Right lobe of liver (tissue), 6 donors: ENCODE data around the gene BCL2. TPM values are rescaled to one million over a fixed set of nuclear protein-coding genes. Genes with fewer than 3 reads are reported as not detected.

Source experiments
- ATAC-seq, 4 donors: fragments of 200-7000 bp; cut with Tn5 transposase; one replicate each; pipeline ENCODE4 v1.9.1; 2020; ENCODE audit warnings: mild to moderate bottlenecking in 4 of 4, moderate library complexity in 4 of 4
- DNase-seq, 3 donors: peaks; one replicate each; pipeline ENCODE4 v3.0.0-alpha.2; 2020
- H3K27ac ChIP-seq, 3 donors: fragments of 200-600 bp; one replicate each; pipeline ENCODE4 v1.8.0; 2022
- H3K27me3 ChIP-seq, 2 donors: fragments of 200-600 bp; one replicate each; pipeline ENCODE4 v1.8.0; 2022
- H3K36me3 ChIP-seq, 4 donors: fragments of 200-600 bp; sonication (generic) in 1 of 4; one replicate each; pipeline versions ENCODE4 v1.5.1 to v1.8.0; 2017 to 2022; ENCODE audit warnings: control low read depth in 1 of 4
- H3K4me1 ChIP-seq, 4 donors: fragments of 200-600 bp; sonication (generic) in 1 of 4; one replicate each; pipeline versions ENCODE4 v1.5.1 to v1.8.0; 2017 to 2022; ENCODE audit warnings: control low read depth in 1 of 4
- H3K4me3 ChIP-seq, 3 donors: fragments of 200-600 bp; one replicate each; pipeline ENCODE4 v1.8.0; 2022
- H3K9me3 ChIP-seq, 4 donors: fragments of 200-600 bp; sonication (generic) in 1 of 4; one replicate each; pipeline versions ENCODE4 v1.5.1 to v1.8.0; 2017 to 2022; ENCODE audit warnings: control low read depth in 1 of 4
- POLR2A ChIP-seq: fragments of 450-650 bp; IDR thresholded peaks from one replicate; pipeline ENCODE4 v1.6.1; 2017; ENCODE audit warnings: antibody characterized with exemption, mild to moderate bottlenecking
- WGBS: methylation state at CpG from one replicate; pipeline ENCODE4 v1.1.6; 2018; ENCODE audit warnings: low coverage, low lambda C conversion rate; ENCODE audit not compliant: insufficient coverage; ENCODE audit errors: missing lambda C conversion rate; 5-methylcytosine and 5-hydroxymethylcytosine counted together
- intact Hi-C, 2 donors: fragments of 100-400 bp; cut with DNase I; formaldehyde crosslinking; loops; one replicate each; pipeline versions ENCODE4 v1.11.2 to v1.14.1; 2022
- total RNA-seq, 6 experiments: library from RNA; depleted of rRNA in 2 of 6; stranded (reverse); fragments of >200 nt in 2 of 6; fragmentation: NEBNext Ultra II Directional in 3 of 6; extraction: Animal tissue kit (Norgen Biotek cat#: 25700) in 3 of 6; gene quantifications; one replicate each; pipeline versions ENCODE4 v1.1.0 to v1.2.4, GENCODE V29; 2016 to 2023
- TF ChIP-seq, protein P1 (sequence below), 4 donors: fragments of 200-600 bp in 3 of 4; fragments of 450-650 bp in 1 of 4; IDR thresholded peaks; one replicate each; pipeline versions ENCODE4 v1.5.1 to v1.8.0; 2016 to 2022; ENCODE audit warnings: antibody characterized with exemption in 4 of 4, mild to moderate bottlenecking in 2 of 4
- donor health status: DM: no; HTN: yes; CAD: no.
- donor health status: DM: no; HTN: no; CAD: no.
- donor health status: DM: no; HTN: no; CAD: no.
- donor health status: DM: no; HTN: yes; CAD: no.
- donor health status: DM: no; HTN: yes; CAD: no.

The BCL2 gene
- total RNA-seq, 6 experiments from 2014 or later = 0.73 to 4.7 (median 2.7) TPM

DNA sequence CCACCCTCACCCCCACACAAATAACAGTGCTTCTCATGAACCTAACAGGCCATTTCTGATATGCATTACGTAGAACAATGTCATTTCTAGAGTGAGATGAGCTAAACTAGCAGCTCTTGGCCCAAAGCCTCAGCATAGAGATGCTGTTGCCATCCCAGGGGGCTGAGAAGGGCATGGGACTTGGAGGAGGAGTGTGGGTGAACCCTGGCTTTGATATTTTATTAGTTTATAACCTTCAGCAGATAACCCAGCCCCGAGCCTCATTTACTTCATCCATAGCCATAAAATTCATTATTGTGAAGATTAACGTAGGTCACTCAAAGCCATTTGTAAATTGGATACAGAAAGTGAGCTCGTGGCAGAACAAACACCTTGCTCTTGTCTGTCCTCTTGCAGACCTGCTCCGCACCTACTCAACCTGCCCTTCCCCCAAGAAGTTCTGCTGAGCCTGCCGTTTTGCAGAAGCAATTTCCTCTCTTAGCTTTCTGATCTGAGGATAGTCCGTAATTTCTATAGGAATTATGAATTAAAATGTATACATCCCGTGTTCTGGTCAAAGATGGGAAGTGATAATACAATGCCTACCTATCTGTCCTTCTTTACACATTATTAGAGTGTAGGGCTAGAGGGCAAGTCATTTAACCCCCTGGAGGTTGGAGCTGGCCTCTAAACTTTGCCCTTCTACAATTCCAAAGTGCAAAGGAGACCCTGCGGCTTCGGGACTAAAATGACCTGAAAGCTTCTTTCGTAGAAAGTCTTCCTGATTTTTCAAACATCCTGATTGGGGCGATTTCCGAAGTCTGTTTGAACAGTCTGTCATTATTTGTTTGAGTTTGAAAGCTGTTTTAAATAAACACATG, 187.4 kb downstream of the BCL2 start:
- H3K27ac ChIP-seq = peak overlapping the region in 2 of 3 donors; percentile 64 to 84

GRCh38 chr18:63131106-63131958, 188.2 kb downstream of the BCL2 start:
- ATAC-seq (peak; percentile 44 to 66 (median 58)), DNase-seq (peak in 1 of 3 donors; percentile 63)
- Histone ChIP-seq H3K4me3 (no peak overlapping the region), H3K27ac (peak overlapping the region in 2 of 3 donors; percentile 64 to 84), H3K4me1 (peaks cover 0 to 12% (median 5%) of the 10 kb centered on the region in 4 donors), H3K27me3 (no peaks in the 10 kb centered on the region), H3K36me3 (no peaks in the 10 kb centered on the region), H3K9me3 (no peaks in the 10 kb centered on the region)
- TF ChIP-seq POLR2A = no peak
- TF ChIP-seq, protein P1, sequence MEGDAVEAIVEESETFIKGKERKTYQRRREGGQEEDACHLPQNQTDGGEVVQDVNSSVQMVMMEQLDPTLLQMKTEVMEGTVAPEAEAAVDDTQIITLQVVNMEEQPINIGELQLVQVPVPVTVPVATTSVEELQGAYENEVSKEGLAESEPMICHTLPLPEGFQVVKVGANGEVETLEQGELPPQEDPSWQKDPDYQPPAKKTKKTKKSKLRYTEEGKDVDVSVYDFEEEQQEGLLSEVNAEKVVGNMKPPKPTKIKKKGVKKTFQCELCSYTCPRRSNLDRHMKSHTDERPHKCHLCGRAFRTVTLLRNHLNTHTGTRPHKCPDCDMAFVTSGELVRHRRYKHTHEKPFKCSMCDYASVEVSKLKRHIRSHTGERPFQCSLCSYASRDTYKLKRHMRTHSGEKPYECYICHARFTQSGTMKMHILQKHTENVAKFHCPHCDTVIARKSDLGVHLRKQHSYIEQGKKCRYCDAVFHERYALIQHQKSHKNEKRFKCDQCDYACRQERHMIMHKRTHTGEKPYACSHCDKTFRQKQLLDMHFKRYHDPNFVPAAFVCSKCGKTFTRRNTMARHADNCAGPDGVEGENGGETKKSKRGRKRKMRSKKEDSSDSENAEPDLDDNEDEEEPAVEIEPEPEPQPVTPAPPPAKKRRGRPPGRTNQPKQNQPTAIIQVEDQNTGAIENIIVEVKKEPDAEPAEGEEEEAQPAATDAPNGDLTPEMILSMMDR (IDR thresholded peaks at IDR 0.05) = peak; percentile 62 to 70 (median 68)
- WGBS = 5% methylated on average over 4 of the region's 8 CpGs
- intact Hi-C loops = no loop called here

More for the DNA sequence above, 187.4 kb downstream of the BCL2 start:
- Histone ChIP-seq H3K36me3 (no peaks in the 10 kb centered on the region), H3K4me1 (peaks cover 0 to 12% (median 5%) of the 10 kb centered on the region in 4 donors), H3K4me3 (peak overlapping the region; percentile 9 to 32 (median 27)), H3K9me3 (no peaks in the 10 kb centered on the region), H3K27me3 (no peaks in the 10 kb centered on the region)
- ATAC-seq = peak; percentile 36 to 52 (median 46)
- 37% methylated on average over 12 of the region's 13 CpGs for WGBS
- intact Hi-C loops = no loop called here
- TF ChIP-seq POLR2A = no peak
- TF ChIP-seq, protein P1 (IDR thresholded peaks at IDR 0.05) = no peak
- no peak for DNase-seq

DNA sequence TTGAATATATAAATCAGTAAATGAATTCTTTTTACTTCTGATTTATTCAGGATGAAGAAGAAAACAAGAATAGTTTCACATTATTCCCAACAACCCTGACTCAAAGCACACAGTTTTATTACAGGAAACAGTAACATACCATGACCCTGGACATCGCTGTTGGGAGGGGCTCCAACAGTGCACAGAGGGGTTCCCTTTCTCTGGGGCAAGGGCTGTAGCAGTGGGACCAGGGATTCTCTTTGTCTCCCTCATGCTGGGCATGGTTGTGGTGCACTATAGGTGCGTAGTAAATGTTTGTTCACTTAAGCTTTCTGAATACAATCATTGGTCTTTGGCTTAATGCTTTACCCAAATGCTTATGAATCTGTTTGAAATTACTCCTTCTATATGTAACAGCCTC, 189.4 kb downstream of the BCL2 start:
- TF ChIP-seq POLR2A = no peak
- TF ChIP-seq, protein P1 (IDR thresholded peaks at IDR 0.05) = no peak
- H3K27me3 ChIP-seq = no peaks in the 10 kb centered on the region
- DNase-seq (no peak), ATAC-seq (no peak)
- intact Hi-C loops = no loop called here
- H3K4me1 ChIP-seq = peaks cover 0 to 12% (median 5%) of the 10 kb centered on the region in 4 donors
- no peak overlapping the region for H3K4me3 ChIP-seq
- 83% methylated on average over 2 of the region's 2 CpGs for WGBS
- no peaks in the 10 kb centered on the region for H3K36me3 ChIP-seq
- H3K9me3 ChIP-seq = no peaks in the 10 kb centered on the region
- H3K27ac ChIP-seq = no peak overlapping the region

DNA sequence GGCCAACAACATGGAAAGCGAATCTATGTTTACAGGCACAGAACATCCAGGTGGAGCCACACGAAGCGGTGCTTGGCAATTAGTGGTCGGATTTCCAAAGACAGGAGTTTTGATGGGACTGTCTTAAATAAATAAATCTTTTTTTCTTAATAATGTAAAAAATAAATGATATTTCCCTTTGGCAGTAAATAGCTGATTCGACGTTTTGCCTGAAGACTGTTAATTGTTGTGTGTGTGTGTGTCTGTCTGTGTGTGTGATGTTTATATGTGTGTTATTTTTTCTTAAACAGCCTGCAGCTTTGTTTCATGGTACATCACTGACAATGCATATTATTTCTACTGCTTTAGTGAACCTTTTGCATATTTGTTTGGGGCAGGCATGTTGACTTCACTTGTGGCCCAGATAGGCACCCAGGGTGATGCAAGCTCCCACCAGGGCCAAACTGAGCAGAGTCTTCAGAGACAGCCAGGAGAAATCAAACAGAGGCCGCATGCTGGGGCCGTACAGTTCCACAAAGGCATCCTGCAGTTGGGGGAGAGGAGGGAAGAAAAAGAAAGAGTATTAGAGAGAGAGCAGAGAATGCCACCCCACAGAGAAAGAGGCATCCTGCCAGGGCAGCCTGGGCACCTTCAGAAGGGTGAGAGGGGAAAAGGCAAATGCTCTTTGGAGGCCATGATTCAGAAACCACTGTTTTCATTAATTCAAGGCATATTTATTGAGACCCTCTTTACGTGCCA, 191.2 kb downstream of the BCL2 start:
- Histone ChIP-seq H3K36me3 (no peaks in the 10 kb centered on the region), H3K4me1 (peaks cover 0 to 12% (median 5%) of the 10 kb centered on the region in 4 donors), H3K4me3 (no peak overlapping the region), H3K27ac (no peak overlapping the region), H3K27me3 (no peaks in the 10 kb centered on the region), H3K9me3 (no peaks in the 10 kb centered on the region)
- ATAC-seq (peak in 1 of 4 donors; percentile 16), DNase-seq (no peak)
- TF ChIP-seq POLR2A = no peak
- TF ChIP-seq, protein P1 (IDR thresholded peaks at IDR 0.05) = no peak
- intact Hi-C loops = loop anchor here in 1 of 2 donors (10.0 kb wide), 1 partner anchor 206 kb away; no protein-coding TSS in a partner anchor
- 81% methylated on average over 9 of the region's 9 CpGs for WGBS
